Fibroblast of the aortic adventitia (primary cell): ENCODE data around the gene NKAPL. TPM values are rescaled to one million over a fixed set of nuclear protein-coding genes. Genes with fewer than 3 reads are reported as not detected.

Experiments
- DNase-seq: peaks from one replicate; pipeline ENCODE4 v3.0.0-alpha.2; 2010; ENCODE audit warnings: low read depth
- H3K4me3 ChIP-seq: 2 replicates; pipeline ENCODE4 v1.5.1; 2011; ENCODE audit warnings: low read depth, mild to moderate bottlenecking, control low read depth, low read length, moderate library complexity
- total RNA-seq: library from RNA; depleted of rRNA; stranded (reverse); fragments of >200 nt; gene quantifications from 2 replicates; pipeline ENCODE4 v1.2.3, GENCODE V29; 2012; ENCODE audit warnings: low replicate concordance
- TF ChIP-seq, protein P1 (sequence below): IDR thresholded peaks from 2 replicates; pipeline ENCODE4 v1.5.1; 2011; ENCODE audit warnings: mild to moderate bottlenecking, low read length, control low read depth, inconsistent platforms; ENCODE audit not compliant: insufficient read depth

The NKAPL gene
- total RNA-seq, 1 donor: 1.3 TPM

DNA sequence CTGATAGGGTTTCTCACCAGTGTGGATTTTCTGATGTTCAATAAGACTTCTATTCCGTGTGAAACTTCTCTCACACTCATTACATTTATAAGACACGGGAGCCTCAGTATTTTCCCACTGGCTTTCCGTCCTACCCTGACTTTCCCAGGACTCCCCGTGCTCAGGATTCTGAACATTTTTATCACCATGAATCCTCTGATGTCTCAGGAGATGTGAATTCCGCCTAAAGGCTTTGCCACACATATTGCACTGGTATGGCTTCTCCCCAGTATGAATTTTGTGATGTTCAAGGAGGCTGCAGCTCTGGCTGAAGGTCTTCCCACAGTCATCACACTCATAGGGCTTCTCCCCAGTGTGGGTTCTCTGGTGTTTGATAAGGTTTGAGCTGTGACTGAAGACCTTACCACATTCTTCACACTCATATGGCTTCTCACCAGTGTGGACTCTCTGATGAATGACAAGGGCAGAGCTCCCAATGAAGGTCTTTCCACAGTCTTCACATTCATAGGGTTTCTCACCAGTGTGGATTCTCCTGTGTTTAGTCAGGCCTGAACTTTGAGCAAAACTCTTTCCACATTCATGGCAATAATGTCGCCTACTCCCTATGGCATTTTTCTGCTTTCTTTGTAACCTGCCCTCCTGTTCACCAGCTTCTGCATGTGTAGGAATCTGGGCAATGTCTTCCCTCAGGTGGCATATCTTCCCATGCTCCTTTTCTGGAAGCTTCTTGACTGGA, 13.7 kb upstream of the NKAPL start:
- TF ChIP-seq, protein P1, sequence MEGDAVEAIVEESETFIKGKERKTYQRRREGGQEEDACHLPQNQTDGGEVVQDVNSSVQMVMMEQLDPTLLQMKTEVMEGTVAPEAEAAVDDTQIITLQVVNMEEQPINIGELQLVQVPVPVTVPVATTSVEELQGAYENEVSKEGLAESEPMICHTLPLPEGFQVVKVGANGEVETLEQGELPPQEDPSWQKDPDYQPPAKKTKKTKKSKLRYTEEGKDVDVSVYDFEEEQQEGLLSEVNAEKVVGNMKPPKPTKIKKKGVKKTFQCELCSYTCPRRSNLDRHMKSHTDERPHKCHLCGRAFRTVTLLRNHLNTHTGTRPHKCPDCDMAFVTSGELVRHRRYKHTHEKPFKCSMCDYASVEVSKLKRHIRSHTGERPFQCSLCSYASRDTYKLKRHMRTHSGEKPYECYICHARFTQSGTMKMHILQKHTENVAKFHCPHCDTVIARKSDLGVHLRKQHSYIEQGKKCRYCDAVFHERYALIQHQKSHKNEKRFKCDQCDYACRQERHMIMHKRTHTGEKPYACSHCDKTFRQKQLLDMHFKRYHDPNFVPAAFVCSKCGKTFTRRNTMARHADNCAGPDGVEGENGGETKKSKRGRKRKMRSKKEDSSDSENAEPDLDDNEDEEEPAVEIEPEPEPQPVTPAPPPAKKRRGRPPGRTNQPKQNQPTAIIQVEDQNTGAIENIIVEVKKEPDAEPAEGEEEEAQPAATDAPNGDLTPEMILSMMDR: no peak
- H3K4me3 ChIP-seq: no peak overlapping the region

DNA sequence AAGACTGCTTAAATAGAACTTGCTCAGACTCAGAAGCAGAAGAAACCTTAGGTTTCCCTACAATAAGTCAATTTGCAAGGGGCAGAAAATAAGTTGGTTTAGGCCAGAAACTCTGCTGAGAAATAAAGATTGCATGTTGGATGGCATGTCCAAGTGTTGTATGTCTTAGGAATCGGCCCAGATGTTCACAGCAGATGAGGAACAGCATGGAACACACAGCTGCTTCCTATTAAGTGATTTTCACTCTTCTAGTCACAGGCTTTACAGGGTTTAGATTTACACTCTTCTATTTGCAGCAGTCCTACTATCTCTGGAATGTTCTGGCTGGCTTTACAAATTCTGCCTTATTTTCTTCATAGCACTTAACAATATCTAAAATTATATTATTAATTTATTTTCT, 10.2 kb upstream of the NKAPL start:
- TF ChIP-seq, protein P1: no peak

More for the DNA sequence above, 13.7 kb upstream of the NKAPL start:
- no peak for DNase-seq

DNA sequence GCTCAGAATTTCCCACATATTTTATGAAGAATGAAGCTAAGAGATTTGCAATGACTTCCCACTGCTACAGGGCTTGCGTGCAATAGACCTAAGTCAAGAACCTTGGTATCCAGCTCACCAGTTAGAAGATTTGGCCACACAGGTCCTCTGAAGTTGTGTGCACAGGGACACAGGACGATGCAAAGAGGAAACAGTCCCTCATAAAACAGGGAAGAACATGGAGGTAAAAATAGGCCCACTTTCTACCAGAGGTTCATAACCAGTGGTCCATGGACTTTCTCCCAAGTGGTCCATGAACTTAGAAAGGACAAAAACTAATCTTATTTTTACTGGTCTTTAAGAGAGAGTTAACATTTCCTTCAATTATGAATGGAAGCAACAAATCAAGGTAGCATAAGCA, 8.3 kb upstream of the NKAPL start:
- TF ChIP-seq, protein P1: no peak
- no peak for DNase-seq
- peak overlapping the region; percentile 90 for H3K4me3 ChIP-seq

More for the DNA sequence above, 10.2 kb upstream of the NKAPL start:
- DNase-seq: no peak
- no peak overlapping the region for H3K4me3 ChIP-seq

DNA sequence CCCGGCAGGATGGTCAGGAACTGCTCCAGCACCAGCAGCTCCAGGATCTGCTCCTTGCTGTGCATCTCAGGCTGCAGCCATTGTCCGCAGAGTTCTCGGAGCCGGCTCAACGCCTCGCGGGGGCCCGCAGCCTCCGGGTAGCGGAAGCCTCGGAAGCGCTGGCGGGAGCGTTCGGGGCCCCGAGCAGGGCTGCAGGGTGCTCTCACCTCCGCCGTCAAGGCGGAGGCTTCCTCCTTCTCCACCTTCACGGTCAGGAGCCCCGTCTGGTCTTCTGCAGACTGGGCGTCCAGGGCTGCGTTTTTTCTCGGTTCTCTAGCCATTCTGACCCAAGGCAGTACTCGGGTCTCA, 7.5 kb upstream of the NKAPL start:
- TF ChIP-seq, protein P1: no peak
- peak overlapping the region; percentile 90 for H3K4me3 ChIP-seq
- no peak for DNase-seq

DNA sequence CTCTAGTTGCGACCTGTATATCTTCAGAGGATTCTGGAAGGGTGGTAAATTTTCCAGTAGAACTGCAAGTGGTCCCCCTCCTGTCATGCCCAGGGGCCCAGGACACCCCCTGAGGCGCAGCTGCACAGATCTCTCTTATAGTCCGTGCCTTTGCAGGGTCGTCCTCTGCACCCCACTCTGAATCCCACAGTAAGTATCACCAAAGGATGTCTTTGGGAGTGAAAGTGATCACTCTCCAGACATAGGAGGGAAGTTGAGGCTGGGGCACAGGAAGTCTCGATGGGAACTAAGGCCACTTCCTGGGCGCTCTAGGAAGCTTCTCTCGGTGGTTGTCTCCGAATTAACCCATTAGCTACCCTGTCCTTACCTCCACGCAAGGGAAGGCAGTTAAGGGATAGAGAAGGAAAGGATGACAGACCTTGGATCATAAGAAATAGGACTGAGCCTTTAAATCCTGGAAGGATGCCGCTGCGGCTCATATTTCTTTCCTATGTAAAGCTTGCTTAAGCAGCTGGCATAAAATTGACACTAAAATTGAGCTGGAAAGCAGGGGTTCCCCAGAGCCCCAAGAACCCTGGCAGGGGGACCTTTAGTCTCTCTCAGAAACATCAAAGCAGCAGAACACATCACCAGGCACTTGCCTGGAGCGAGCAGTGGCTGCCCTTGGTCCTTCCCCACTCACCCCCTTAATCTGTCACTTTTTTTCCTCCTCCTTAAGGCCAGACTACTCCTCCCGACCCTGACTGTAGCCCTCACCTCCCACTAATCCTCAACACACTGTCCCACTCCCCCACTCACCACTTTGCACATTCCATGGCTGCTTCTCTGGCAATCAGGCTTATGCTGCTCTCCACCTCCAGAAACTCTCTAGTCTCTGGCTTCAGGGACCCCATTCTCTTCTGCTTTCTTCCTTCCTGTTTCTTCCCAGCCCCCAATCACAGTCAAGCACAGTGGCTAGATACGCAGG, 6.8 kb upstream of the NKAPL start, which contains the start of gene ZKSCAN4:
ZKSCAN4 (minus strand) TSS at position 261 of the 967 bp plus-strand sequence. CDS start 289 bp downstream, outside the sequence.
- TF ChIP-seq, protein P1: no peak
- peak; percentile 97 for DNase-seq
- peak within 1 kb of the TSS; percentile 90 for H3K4me3 ChIP-seq

DNA sequence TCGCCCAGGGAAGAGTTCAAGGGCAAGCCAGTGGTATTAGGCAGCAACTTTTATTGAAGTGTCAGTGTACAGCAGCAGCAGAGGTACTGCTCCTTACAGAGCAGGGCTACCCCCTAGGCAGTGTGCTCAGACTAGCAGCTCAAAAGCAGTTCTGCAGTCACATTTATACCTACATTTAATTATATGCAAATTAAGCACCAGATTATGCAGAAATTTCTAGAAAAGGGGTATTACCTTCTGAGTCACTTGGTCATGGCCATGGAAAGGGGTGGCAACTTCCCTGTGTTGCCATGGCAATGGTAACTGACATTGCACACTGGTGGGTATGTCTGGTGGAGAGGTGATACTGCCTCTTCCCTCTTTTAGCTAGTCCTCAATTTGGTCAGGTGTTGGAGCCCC, 5.0 kb upstream of the NKAPL start:
- TF ChIP-seq, protein P1: no peak
- H3K4me3 ChIP-seq: no peak overlapping the region
- no peak for DNase-seq
